ENCODE measurements around the gene CPNE6. TPM values are rescaled to one million over a fixed set of nuclear protein-coding genes. Genes with fewer than 3 reads are reported as not detected.

Gene CPNE6
- polyA plus RNA-seq, 1 experiment, result not detected

GRCh38 chr14:24068711-24069410 lies 2.5 kb upstream of the CPNE6 start:
- Histone ChIP-seq H3K9me3 (ENCODE audit: control insufficient read depth, insufficient read depth, low read length) (no peaks in the 10 kb centered on the region), H3K4me3 (ENCODE audit: low read depth, low read length) (no peak overlapping the region), H3K27me3 (ENCODE audit: control insufficient read depth, insufficient read depth, low read length) (peaks cover 58% of the 10 kb centered on the region), H3K27ac (ENCODE audit: low read depth, low read length) (no peak overlapping the region)
- no peak for DNase-seq (ENCODE audit: low read depth, low spot score)
- TF ChIP-seq CTCF (IDR thresholded peaks at IDR 0.05; ENCODE audit: low read depth, low read length), result no peak
- POLR2A ChIA-PET, result no interaction called here
- CTCF ChIA-PET, result no interaction called here

- CTCF ChIA-PET, result no interaction called here
- no peak for TF ChIP-seq CTCF (IDR thresholded peaks at IDR 0.05; ENCODE audit: low read depth, low read length)
- POLR2A ChIA-PET, result no interaction called here
- no peaks in the 10 kb centered on the region for H3K9me3 ChIP-seq (ENCODE audit: control insufficient read depth, insufficient read depth, low read length)
- H3K27me3 ChIP-seq (ENCODE audit: control insufficient read depth, insufficient read depth, low read length), result peaks cover 57% of the 10 kb centered on the region
- no peak for DNase-seq (ENCODE audit: low read depth, low spot score)
- no peak overlapping the region for H3K27ac ChIP-seq (ENCODE audit: low read depth, low read length)
- no peak overlapping the region for H3K4me3 ChIP-seq (ENCODE audit: low read depth, low read length)
Measured at GRCh38 chr14:24069411-24069735, 2.0 kb upstream of the CPNE6 start.

GRCh38 chr14:24070285-24071143 lies 848 bp upstream of the CPNE6 start:
- H3K9me3 ChIP-seq (ENCODE audit: control insufficient read depth, insufficient read depth, low read length), result no peaks in the 10 kb centered on the region
- POLR2A ChIA-PET, result no interaction called here
- no peak for DNase-seq (ENCODE audit: low read depth, low spot score)
- no peak overlapping the region for H3K27ac ChIP-seq (ENCODE audit: low read depth, low read length)
- CTCF ChIA-PET, result no interaction called here
- H3K4me3 ChIP-seq (ENCODE audit: low read depth, low read length), result no peak overlapping the region
- no peak for TF ChIP-seq CTCF (IDR thresholded peaks at IDR 0.05; ENCODE audit: low read depth, low read length)
- H3K27me3 ChIP-seq (ENCODE audit: control insufficient read depth, insufficient read depth, low read length), result peaks cover 55% of the 10 kb centered on the region

- CTCF ChIA-PET, result interaction anchor here (1.4 to 1.6 kb wide), 2 partner anchors 14 to 18 kb away, joined by 5 to 6 read pairs; no protein-coding TSS in a partner anchor
- no peak for DNase-seq (ENCODE audit: low read depth, low spot score)
- no peak overlapping the region for H3K27ac ChIP-seq (ENCODE audit: low read depth, low read length)
- peaks cover 53% of the 10 kb centered on the region for H3K27me3 ChIP-seq (ENCODE audit: control insufficient read depth, insufficient read depth, low read length)
- no peak overlapping the region for H3K4me3 ChIP-seq (ENCODE audit: low read depth, low read length)
- POLR2A ChIA-PET, result no interaction called here
- TF ChIP-seq CTCF (IDR thresholded peaks at IDR 0.05; ENCODE audit: low read depth, low read length), result no peak
- H3K9me3 ChIP-seq (ENCODE audit: control insufficient read depth, insufficient read depth, low read length), result no peaks in the 10 kb centered on the region
Measured at GRCh38 chr14:24071836-24072430, 571 bp downstream of the CPNE6 start.

- Histone ChIP-seq H3K9me3 (ENCODE audit: control insufficient read depth, insufficient read depth, low read length) (no peaks in the 10 kb centered on the region), H3K27ac (ENCODE audit: low read depth, low read length) (no peak overlapping the region), H3K4me3 (ENCODE audit: low read depth, low read length) (no peak overlapping the region), H3K27me3 (ENCODE audit: control insufficient read depth, insufficient read depth, low read length) (peaks cover 50% of the 10 kb centered on the region)
- TF ChIP-seq CTCF (IDR thresholded peaks at IDR 0.05; ENCODE audit: low read depth, low read length), result no peak
- ChIA-PET POLR2A (no interaction called here), CTCF (interaction anchor here (0.6 to 1.6 kb wide), 4 partner anchors 14 to 565 kb away, joined by 4 to 6 read pairs (median 4); no protein-coding TSS in a partner anchor)
- DNase-seq (ENCODE audit: low read depth, low spot score), result no peak
Measured at GRCh38 chr14:24072436-24072835, 1.1 kb downstream of the CPNE6 start.
